ENCODE results near the gene BTN1A1. TPM values are rescaled to one million over a fixed set of nuclear protein-coding genes. Genes with fewer than 3 reads are reported as not detected.
A peak's percentile ranks its signal among the peaks of the same experiment; 100 is the strongest.

BTN1A1 gene
- total and polyA plus RNA-seq, 9 of the 15 experiments (the other 6 are each of a cell fraction or from before 2014, with no cell fraction given), result 0.01 to 0.15 (median 0.06) TPM; not detected in 4

- TF ChIP-seq, protein P1, sequence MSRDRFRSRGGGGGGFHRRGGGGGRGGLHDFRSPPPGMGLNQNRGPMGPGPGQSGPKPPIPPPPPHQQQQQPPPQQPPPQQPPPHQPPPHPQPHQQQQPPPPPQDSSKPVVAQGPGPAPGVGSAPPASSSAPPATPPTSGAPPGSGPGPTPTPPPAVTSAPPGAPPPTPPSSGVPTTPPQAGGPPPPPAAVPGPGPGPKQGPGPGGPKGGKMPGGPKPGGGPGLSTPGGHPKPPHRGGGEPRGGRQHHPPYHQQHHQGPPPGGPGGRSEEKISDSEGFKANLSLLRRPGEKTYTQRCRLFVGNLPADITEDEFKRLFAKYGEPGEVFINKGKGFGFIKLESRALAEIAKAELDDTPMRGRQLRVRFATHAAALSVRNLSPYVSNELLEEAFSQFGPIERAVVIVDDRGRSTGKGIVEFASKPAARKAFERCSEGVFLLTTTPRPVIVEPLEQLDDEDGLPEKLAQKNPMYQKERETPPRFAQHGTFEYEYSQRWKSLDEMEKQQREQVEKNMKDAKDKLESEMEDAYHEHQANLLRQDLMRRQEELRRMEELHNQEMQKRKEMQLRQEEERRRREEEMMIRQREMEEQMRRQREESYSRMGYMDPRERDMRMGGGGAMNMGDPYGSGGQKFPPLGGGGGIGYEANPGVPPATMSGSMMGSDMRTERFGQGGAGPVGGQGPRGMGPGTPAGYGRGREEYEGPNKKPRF (IDR thresholded peaks at IDR 0.05; ENCODE audit: low read depth, low read length), result no peak
- TF ChIP-seq ZNF23 (CRISPR knock-in tag; IDR thresholded peaks at IDR 0.05) (no peak), CCNT2 (IDR thresholded peaks at IDR 0.05; ENCODE audit: borderline replicate concordance, extremely low read depth, insufficient read length, low read depth, low read length) (no peak), SLC30A9 (CRISPR knock-in tag; IDR thresholded peaks at IDR 0.05) (no peak), PTTG1 (tag; IDR thresholded peaks at IDR 0.05; ENCODE audit: low read depth) (no peak), RBM22 (IDR thresholded peaks at IDR 0.05; ENCODE audit: low read depth, low read length, poor library complexity, severe bottlenecking) (no peak), ARID1B (IDR thresholded peaks at IDR 0.05) (no peak), EP300 (IDR thresholded peaks at IDR 0.05; ENCODE audit: low read length) (peak; percentile 71; the same call in 1 of the 2 replicates), MXI1 (IDR thresholded peaks at IDR 0.05; ENCODE audit: low read depth, low read length) (no peak), POLR2H (tag; IDR thresholded peaks at IDR 0.05; ENCODE audit: low read depth) (peak; percentile 99), RFX7 (CRISPR knock-in tag; IDR thresholded peaks at IDR 0.05) (no peak), BRD9 (IDR thresholded peaks at IDR 0.05; ENCODE audit: low read depth, partially characterized antibody) (peak; percentile 95), FOXJ2 (tag; IDR thresholded peaks at IDR 0.05) (peak; percentile 76; the same call in 1 of the 2 replicates), ZNF212 (CRISPR knock-in tag; IDR thresholded peaks at IDR 0.05) (no peak), SMARCC2 (IDR thresholded peaks at IDR 0.05; ENCODE audit: low read depth) (no peak), MCM7 (IDR thresholded peaks at IDR 0.05) (no peak), TAF15 (IDR thresholded peaks at IDR 0.05; ENCODE audit: low read depth, low read length) (no peak), ZNF445 (CRISPR knock-in tag; IDR thresholded peaks at IDR 0.05; ENCODE audit: low read depth) (no peak), MTA3 (IDR thresholded peaks at IDR 0.05; ENCODE audit: borderline replicate concordance) (no peak), YY1 (IDR thresholded peaks at IDR 0.05; ENCODE audit: borderline replicate concordance in 1 of 3, control insufficient read depth in 1 of 3, extremely low read depth in 1 of 3, insufficient read depth in 3 of 3, insufficient read length in 1 of 3, insufficient replicate concordance in 2 of 3, low read depth in 1 of 3, low read length in 2 of 3) (no peak), TAL1 (IDR thresholded peaks at IDR 0.05) (no peak; the same call in 1 of the 2 replicates), E2F5 (CRISPR knock-in tag; IDR thresholded peaks at IDR 0.05) (no peak), CC2D1A (IDR thresholded peaks at IDR 0.05) (no peak)
- TF ChIP-seq, protein P2, sequence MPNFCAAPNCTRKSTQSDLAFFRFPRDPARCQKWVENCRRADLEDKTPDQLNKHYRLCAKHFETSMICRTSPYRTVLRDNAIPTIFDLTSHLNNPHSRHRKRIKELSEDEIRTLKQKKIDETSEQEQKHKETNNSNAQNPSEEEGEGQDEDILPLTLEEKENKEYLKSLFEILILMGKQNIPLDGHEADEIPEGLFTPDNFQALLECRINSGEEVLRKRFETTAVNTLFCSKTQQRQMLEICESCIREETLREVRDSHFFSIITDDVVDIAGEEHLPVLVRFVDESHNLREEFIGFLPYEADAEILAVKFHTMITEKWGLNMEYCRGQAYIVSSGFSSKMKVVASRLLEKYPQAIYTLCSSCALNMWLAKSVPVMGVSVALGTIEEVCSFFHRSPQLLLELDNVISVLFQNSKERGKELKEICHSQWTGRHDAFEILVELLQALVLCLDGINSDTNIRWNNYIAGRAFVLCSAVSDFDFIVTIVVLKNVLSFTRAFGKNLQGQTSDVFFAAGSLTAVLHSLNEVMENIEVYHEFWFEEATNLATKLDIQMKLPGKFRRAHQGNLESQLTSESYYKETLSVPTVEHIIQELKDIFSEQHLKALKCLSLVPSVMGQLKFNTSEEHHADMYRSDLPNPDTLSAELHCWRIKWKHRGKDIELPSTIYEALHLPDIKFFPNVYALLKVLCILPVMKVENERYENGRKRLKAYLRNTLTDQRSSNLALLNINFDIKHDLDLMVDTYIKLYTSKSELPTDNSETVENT (CRISPR knock-in tag; IDR thresholded peaks at IDR 0.05), result no peak
Measured at GRCh38 chr6:26554697-26555504, 54.8 kb downstream of the BTN1A1 start (continued).
